Endodermal cell (in vitro differentiated cells): ENCODE results near the gene PRR29. TPM values are rescaled to one million over a fixed set of nuclear protein-coding genes. Genes with fewer than 3 reads are reported as not detected.

Experiments
- DNase-seq: peaks from one replicate; pipeline ENCODE4 v3.0.0-alpha.2; 2017
- H3K27ac ChIP-seq: 2 replicates; pipeline ENCODE4 v1.5.1; 2013; ENCODE audit warnings: mild to moderate bottlenecking, low read depth, low read length, moderate library complexity
- H3K27me3 ChIP-seq: 2 replicates; pipeline ENCODE4 v1.6.1; 2013; ENCODE audit warnings: mild to moderate bottlenecking, low read length, moderate library complexity; ENCODE audit not compliant: insufficient read depth, control insufficient read depth, poor library complexity, severe bottlenecking
- H3K36me3 ChIP-seq: 2 replicates; pipeline ENCODE4 v1.7.0; 2013; ENCODE audit warnings: mild to moderate bottlenecking, low read length, moderate library complexity; ENCODE audit not compliant: control insufficient read depth, insufficient read depth
- H3K4me1 ChIP-seq: one replicate; pipeline ENCODE4 v1.7.0; 2013; ENCODE audit warnings: low read length; ENCODE audit not compliant: control insufficient read depth, insufficient read depth
- H3K4me3 ChIP-seq: 2 replicates; pipeline ENCODE4 v1.5.1; 2013; ENCODE audit warnings: mild to moderate bottlenecking, low read length, moderate library complexity
- H3K9ac ChIP-seq: 2 replicates; pipeline ENCODE4 v1.6.1; 2013; ENCODE audit warnings: mild to moderate bottlenecking, low read length, moderate library complexity; ENCODE audit not compliant: poor library complexity, severe bottlenecking; ENCODE audit errors: extremely low read depth
- H3K9me3 ChIP-seq: 2 replicates; pipeline ENCODE4 v1.6.1; 2013; ENCODE audit warnings: mild to moderate bottlenecking, low read length, moderate library complexity; ENCODE audit not compliant: control insufficient read depth
- H3K27ac Mint-ChIP-seq: 2 replicates; pipeline ENCODE4 v1.8.0; 2020; ENCODE audit warnings: mixed read lengths
- H3K27me3 Mint-ChIP-seq: 2 replicates; pipeline ENCODE4 v1.8.0; 2021; ENCODE audit warnings: mild to moderate bottlenecking, mixed read lengths; ENCODE audit not compliant: insufficient read depth
- H3K36me3 Mint-ChIP-seq: 2 replicates; pipeline ENCODE4 v1.8.0; 2020; ENCODE audit warnings: low read depth, mixed read lengths
- H3K4me1 Mint-ChIP-seq: 2 replicates; pipeline ENCODE4 v1.8.0; 2020; ENCODE audit warnings: mixed read lengths
- H3K4me3 Mint-ChIP-seq: 2 replicates; pipeline ENCODE4 v1.8.0; 2020; ENCODE audit warnings: mild to moderate bottlenecking, moderate library complexity, mixed read lengths
- H3K9me3 Mint-ChIP-seq: 2 replicates; pipeline ENCODE4 v1.8.0; 2020; ENCODE audit warnings: mild to moderate bottlenecking, mixed read lengths
- CTCF ChIP-seq: fragments of 200-600 bp; sonication (generic); conservative IDR thresholded peaks from 2 replicates; pipeline ENCODE4 v1.5.0; 2021; ENCODE audit warnings: antibody characterized with exemption, mild to moderate bottlenecking
- WGBS, 2 experiments: methylation state at CpG; one replicate each; pipeline versions ENCODE4 v1.1.5 to v1.1.7; 2013; ENCODE audit warnings: missing lambda C conversion rate in 2 of 2, mixed read lengths in 1 of 2; ENCODE audit not compliant: insufficient coverage in 1 of 2, insufficient read length in 1 of 2; 5-methylcytosine and 5-hydroxymethylcytosine counted together
- total RNA-seq, 2 donors: library from RNA; stranded (reverse); fragmentation: NEBNext Ultra II Directional in 1 of 2; extraction: Animal tissue kit (Norgen Biotek cat#: 25700) in 1 of 2; gene quantifications; 2 replicates in 1 of 2; 3 replicates in 1 of 2; pipeline ENCODE4 v1.2.1, GENCODE V29; 2021

The PRR29 gene
- total RNA-seq, 2 donors from 2014 or later: 3.3 to 6.1 TPM

DNA sequence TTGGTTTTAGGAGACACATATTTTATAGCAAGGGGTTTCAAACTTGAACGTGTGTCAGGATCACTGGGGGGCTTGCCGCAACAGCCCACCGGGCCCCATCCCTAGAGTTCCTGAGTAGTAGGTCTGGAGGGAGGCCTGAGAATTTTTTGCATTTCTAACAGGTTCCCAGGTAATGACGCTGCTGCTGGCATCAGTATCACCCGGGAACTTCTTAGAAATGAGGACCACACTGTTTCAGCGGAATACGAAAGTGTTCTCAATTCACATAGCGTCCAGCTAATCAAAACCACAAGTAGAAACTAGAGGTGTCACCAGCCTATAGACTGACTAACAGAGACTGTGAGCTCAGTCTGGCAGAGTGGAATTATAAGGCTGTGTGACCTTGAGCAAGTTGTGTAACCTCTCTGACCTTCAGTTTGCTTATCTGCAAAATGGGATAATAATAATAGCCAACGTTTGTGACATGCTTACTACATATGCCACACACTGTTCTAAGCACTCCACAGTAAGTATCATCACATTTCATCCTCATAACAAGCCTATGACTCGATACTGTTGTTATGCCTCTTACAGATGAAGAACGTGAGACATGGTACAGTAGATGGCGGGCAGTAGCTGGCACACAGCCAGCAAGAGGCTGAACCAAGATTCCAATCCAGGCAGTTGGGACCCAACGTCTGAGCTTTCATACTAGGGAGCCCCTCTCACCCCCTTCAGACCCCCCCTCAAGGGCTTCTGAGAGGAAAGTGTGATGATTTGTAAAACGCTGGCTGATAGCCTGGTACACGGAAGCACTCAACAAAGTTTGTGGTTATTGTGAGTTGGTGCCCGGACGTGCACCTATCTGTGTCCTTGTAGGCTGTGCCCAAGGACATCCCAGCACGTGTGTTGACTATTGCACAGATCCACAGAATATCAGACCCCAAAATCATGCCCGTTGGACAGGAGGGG, 26.9 kb downstream of the PRR29 start:
- H3K9ac ChIP-seq: no peak overlapping the region
- peaks cover 4% of the 10 kb centered on the region for H3K27me3 ChIP-seq
- no peaks in the 10 kb centered on the region for H3K36me3 ChIP-seq
- DNase-seq: peak; percentile 38
- no peak overlapping the region for H3K4me3 ChIP-seq
- no peaks in the 10 kb centered on the region for H3K9me3 ChIP-seq
- no peaks in the 10 kb centered on the region for H3K4me1 ChIP-seq
- Mint-ChIP-seq H3K27ac (no peak overlapping the region), H3K4me3 (no peak overlapping the region), H3K9me3 (no peaks in the 10 kb centered on the region), H3K27me3 (peaks cover 17% of the 10 kb centered on the region), H3K4me1 (peaks cover 5% of the 10 kb centered on the region), H3K36me3 (no peaks in the 10 kb centered on the region)
- WGBS, 2 experiments: 85 to 86% methylated on average over 9 to 19 of the region's 19 CpGs
- no peak overlapping the region for H3K27ac ChIP-seq
- TF ChIP-seq CTCF: no peak

GRCh38 chr17:64025732-64026294, 27.7 kb downstream of the PRR29 start:
- Mint-ChIP-seq H3K36me3 (no peaks in the 10 kb centered on the region), H3K4me1 (no peaks in the 10 kb centered on the region), H3K27ac (no peak overlapping the region), H3K9me3 (no peaks in the 10 kb centered on the region), H3K27me3 (peaks cover 13% of the 10 kb centered on the region), H3K4me3 (no peak overlapping the region)
- H3K4me1 ChIP-seq: no peaks in the 10 kb centered on the region
- no peaks in the 10 kb centered on the region for H3K9me3 ChIP-seq
- WGBS, 2 experiments: 9 to 24% methylated on average over 18 to 21 of the region's 21 CpGs
- H3K27ac ChIP-seq: no peak overlapping the region
- no peak overlapping the region for H3K4me3 ChIP-seq
- DNase-seq: peak; percentile 97
- TF ChIP-seq CTCF: peak; percentile 99
- peaks cover 4% of the 10 kb centered on the region for H3K27me3 ChIP-seq
- H3K36me3 ChIP-seq: no peaks in the 10 kb centered on the region
- no peak overlapping the region for H3K9ac ChIP-seq

DNA sequence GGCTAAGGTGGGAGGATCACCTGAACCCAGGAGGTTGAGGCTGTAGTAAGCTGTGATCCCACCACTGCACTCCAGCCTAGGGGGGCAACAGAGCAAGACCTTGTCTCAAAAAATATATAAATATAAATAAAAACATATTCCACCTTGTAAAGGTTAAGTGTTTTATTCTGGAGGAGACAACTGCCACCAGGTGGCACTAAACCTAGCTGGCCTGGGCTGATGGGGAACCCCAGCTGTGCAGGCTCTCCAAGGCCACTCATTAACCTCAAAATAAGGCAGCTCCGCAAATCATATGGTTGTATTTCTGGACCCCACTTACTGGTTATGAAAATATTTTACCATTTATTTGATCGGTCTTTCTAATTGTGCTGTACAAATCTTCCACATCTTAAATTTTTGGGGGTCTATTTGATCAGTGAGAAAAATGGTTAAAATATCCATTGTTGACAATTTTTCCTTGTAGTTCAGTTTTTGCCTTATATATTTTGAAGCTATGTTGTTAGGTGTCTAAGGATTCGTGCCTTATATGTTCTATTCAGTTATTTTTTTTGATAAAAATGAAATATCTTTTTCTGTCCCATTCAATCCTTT, 30.8 kb downstream of the PRR29 start:
- no peaks in the 10 kb centered on the region for H3K4me1 Mint-ChIP-seq
- H3K9ac ChIP-seq: no peak overlapping the region
- H3K27me3 ChIP-seq: peaks cover 4% of the 10 kb centered on the region
- no peak overlapping the region for H3K27ac Mint-ChIP-seq
- 43% methylated on average over 2 of the region's 3 CpGs; no CpG with 5 or more reads in 1 of the 2 experiments for WGBS, 2 experiments
- no peaks in the 10 kb centered on the region for H3K9me3 Mint-ChIP-seq
- H3K9me3 ChIP-seq: no peaks in the 10 kb centered on the region
- H3K36me3 ChIP-seq: no peaks in the 10 kb centered on the region
- no peak overlapping the region for H3K4me3 Mint-ChIP-seq
- no peaks in the 10 kb centered on the region for H3K4me1 ChIP-seq
- H3K27ac ChIP-seq: no peak overlapping the region
- H3K4me3 ChIP-seq: no peak overlapping the region
- TF ChIP-seq CTCF: peak; percentile 91
- H3K27me3 Mint-ChIP-seq: peaks cover 8% of the 10 kb centered on the region
- DNase-seq: peak; percentile 92
- H3K36me3 Mint-ChIP-seq: no peaks in the 10 kb centered on the region
